Head of caudate nucleus (tissue), 42 donors: ENCODE results near the gene CCDC134.
"Not testable (repeated sequence)": the region's sequence is repeated elsewhere in the genome, so short reads cannot be mapped to it uniquely, and the experiment has no call there.

Source experiments
- DNase-seq, 42 donors: peaks; one replicate each; pipeline versions ENCODE4 v3.0.0 to v3.0.0-alpha.2; 2020 to 2021; ENCODE audit warnings: mixed read lengths in 7 of 42
- intact Hi-C: fragments of 100-400 bp; cut with DNase I; formaldehyde crosslinking; loops from one replicate; pipeline ENCODE4 v1.15.0; 2022

The CCDC134 gene

DNA sequence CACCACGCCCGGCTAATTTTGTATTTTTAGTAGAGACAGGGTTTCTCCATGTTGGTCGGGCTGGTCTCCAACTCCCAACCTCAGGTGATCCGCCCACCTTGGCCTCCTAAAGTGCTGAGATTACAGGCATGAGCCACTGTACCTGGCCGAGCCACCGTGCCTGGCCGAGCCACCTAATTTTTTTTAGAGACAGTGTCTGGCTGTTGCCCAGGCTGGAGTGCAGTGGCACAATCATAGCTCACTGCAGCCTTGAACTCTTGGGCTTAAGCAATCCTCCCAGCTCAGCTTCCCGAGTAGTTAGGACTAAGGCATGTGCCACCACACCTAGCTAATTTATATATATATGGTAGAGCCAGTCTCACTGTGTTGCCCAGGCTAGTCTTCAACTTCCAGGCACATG, 35.0 kb downstream of the CCDC134 start:
- intact Hi-C loops, DNase-seq: not testable (repeated sequence)

DNA sequence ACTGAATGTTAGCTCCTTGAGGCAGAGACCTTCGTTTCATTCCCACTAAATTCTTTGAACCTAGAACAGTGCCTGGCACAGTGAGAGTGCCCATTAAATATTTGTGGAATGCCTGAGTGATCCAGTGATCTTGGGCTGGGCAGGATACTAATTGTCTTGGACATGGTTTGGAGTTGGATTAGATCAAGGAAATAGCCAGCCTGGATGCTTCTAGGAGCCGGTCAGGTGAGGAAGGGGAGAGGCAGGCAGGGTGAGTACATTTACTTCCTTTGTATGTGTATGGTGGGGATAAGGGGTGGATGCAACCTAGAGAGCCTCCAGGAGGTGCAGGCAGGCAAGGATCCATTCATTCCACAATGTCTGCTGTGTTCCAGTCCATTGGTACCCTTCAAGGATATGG, 36.1 kb downstream of the CCDC134 start:
- intact Hi-C loops: no loop called here

DNA sequence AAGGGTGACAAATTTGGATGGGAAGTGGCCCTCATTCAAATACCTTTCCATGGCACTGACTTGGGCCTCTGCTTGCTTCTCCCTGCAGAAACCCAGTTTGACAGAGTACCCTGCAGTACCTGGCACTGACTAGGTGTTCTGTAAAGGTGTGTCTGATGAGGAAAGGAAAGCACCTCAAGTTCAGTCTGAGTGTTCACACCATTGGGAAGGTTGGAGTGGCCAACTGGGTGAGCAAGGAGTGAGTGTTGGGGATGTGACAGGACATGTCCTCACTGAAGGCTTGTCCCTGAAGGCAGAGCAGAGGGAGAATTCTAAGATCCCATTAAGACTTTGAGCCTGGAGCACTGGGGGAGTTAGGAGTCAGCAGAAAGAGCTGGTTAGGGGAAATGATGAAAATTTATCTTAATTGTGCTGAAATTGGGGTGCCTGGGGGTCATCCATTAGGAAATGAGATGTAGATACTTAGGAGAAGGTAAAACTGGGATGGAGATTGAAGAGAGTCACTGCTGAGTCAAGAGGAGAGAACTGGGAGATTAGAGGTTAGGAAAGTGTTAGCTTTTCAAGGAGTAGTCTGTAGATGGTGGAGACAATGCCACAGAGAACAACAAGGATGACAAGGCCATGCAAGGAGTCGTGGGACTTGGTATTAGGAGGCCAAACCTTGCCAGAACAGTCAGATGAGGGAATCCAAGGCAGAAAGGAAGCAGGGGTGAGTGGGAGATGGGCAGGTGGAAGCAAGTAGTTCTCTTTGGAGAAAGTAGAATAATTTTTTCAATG, 38.6 kb downstream of the CCDC134 start:
- no peak for DNase-seq
- intact Hi-C loops: no loop called here

More for the DNA sequence above, 36.1 kb downstream of the CCDC134 start:
- DNase-seq: no peak

DNA sequence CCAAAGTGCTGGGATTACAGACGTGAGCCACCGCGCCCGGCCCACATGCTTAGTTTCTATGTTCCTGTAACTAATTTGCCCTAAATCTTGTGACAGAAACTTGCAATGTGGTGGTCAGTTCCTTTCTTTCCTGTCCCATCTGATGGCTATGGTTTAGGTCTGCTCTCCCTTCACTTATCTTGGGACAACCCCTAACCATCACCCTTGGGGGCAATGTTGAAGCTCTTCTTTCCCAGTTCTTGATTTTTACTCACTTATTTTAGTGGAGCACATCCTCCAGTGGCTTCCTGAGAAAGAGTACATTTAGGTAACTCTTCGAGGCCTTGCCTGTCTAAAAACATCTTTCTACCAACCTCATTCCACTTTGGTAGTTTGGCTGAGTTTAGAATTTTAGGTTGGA, 39.7 kb downstream of the CCDC134 start:
- intact Hi-C loops: no loop called here
- DNase-seq: no peak

DNA sequence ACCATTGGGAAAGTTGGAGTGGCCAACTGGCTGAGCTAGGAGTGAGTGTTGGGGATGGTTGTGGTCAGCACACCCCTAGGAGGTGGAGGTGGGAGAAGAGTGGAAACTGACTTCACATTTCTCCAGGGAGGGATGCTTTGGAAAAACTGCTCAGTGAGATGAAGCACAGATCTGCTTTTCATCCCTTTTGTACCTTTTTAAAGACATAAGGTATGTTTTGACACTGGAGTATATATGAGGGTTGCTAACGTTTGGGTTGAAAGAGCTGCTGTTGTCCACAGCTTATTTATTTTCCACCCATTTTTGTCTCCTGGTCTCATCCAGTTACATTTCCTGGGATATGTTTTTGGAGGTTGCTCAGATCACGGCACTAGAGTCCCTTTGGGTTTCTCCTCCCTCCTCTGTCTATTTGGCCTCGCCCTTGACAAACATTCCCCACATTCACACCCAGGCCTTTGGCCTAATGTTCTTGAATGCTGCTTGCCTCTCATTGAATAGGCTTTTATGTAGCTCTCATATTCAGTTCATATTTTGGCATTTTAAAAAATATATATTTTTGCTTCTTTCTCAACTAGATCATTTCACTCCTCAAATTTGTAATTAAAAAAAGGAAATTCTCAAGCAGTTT, 40.7 kb downstream of the CCDC134 start:
- no peak for DNase-seq
- intact Hi-C loops: no loop called here

DNA sequence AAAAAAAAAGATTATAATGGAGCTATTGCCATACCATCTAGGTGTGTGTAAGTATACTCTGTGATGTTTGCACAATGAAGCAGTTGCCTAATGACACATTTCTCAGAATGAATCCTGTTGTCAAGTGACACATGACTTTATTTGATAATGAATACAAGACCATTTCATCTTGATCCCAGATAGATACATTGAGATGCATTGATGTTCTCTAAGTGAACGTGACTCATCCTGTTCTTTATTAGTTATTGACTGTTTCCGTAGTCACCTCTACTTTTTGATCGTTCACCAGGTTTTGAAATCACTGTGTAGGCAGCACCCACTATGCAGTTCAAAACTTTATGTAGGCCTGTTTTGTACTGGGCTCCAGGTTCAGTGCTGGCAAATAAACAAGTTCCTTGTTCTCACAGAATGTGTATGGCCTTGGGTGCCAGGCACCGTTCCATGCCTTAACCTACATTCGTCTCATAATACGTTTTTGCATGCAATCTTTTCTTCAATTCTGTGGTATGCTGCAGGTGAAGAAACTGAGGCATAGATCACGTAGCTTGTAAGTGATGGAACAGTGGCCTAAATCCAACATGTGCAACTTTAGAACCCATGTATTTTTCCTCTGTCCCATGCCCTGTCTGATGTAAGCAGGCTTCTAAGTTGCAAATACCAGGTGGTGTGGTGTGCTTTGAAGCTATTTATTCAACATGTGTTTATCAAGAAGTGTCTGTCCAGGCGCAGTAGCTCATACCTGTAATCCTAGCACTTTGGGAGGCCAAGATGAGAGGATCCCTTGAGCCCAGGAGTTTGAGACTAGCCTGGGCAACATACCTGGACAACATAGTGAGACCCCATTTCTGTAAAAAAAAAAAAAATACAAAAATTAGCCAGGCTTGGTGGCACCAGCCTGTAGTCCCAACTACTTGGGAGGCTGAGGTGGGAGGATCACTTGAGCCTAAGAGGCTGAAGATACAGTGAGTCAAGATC, 42.8 kb downstream of the CCDC134 start:
- no peak for DNase-seq
- intact Hi-C loops: no loop called here

DNA sequence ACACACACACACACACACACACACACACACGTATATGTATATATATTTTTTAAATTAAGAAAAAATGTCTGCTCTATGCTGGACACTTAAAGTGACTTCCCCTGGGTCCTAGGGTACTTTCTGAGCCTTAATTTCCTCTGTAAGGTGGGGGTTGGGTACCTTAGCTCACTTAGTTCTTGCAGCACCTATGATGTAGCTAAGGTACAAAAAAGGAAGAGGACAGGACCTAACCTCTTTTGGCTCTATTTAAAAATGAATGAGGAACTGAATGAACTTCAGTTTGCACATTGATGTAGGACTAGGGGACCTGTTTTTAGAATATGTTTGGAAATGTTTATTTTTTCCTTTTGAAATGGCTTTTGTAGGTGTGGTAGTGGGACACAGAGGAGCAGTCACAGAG, 43.6 kb downstream of the CCDC134 start:
- intact Hi-C loops: no loop called here
- DNase-seq: no peak

DNA sequence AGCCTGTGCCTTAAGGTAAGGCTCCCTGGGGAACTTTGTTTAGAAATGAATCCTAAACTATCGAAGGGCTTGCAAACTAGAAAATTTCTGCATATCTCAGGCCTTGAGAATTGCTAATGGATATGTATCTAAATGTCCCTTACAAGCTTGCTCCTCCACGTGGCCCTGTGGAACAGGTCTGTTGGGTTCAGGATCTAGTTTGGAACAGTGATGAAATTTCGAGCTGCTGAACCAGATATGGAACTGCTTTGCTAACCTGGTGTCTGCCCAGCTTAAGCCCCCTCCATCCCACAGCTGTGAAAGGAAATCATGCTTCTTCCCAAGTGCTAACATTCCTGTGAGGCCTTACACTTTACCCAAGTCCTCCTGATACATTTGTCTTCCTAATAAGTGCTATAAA, 44.0 kb downstream of the CCDC134 start:
- no peak for DNase-seq
- intact Hi-C loops: no loop called here

DNA sequence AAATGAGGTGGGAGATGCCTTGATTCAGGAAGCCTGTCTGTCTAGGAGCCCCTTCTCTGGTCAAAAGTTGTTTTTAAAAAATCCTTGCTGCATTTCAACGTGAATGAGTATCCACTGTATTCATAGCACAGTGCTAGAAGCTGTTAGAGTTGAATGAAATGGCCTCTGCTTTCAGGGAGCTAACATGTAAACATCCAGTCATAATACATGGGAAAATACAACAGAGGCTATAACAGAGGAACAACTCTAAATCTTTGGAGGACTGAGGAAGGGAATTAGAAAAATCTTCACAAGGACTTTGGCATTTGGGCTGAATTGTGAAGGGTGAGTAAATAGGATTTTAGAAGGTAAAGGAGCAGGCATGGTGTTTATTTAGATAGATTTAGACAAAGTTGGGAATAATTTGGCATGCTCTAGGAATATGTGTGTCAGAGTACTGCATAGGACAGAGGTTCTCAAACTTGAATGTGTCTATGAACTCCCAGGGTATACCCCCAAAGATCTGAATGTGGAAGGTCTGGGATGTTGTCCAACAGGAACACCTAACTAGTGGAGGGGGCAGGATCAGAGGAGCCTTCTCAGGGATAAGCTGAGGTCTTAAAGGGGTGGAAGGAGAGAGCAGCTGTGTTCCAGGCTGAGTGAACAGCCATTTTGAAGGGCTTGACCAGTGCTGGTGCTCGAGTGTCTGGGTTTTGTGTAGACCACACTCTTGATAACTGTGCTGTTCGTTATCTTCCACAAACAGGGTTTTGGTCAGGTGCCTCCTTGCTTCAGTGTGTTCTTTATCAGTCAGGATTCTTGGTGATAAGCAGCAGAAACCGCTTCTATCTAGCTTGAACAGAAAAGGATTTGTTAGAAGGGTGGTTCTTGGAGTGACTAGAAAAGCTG, 45.1 kb downstream of the CCDC134 start:
- DNase-seq: no peak
- intact Hi-C loops: no loop called here

DNA sequence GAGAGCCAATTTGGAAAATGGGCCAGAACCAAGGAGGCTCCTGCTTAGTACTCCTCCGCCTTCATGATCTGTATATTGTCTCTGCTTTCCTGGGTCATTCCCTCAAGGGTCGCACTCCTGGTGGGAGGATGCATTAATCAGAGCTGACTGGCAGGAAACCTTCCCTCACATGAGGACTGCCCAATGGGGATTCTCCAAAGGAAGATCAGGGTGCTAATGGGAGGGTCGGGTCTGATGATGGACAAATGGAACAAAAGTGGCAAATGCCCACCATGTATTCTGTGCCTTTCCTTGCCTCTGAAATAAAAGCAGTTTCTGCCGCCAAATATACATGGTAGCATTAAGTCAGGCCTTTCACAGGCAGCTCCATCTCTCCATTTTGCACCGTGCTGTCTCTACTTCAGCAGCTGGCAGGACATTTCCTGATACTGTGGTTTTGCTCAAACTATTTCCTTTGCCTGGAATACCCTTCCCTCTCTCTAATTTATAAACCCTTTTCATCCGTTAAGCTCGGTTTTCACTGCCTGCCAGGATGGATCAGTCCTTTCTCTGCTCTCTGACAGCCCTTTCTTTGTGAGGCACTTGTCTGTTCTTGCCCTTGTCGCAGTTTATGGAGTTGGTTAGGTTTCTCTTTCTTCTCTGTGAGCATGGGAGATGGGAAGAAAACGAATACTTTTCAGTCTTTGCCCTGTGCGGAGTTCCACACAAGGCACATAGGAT, 45.9 kb downstream of the CCDC134 start:
- intact Hi-C loops: no loop called here

DNA sequence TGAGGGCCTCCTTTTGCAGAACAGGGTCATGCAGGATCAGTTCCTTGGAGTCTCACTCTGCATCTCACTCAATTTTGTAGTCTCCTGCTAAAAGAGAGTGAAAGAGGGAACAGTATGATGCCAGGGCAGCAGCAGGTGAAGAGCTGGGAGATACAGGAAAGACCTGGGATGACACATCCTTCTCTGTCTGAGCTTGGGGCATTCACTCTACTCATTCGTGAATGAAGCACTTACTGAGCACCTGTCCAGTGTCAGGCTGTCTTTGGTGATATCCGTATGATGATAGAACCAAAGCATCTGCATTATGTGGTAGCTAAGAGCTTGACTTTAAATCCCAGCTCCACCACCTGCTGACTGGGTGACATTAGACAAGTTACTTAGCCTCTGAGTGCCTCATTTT, 46.8 kb downstream of the CCDC134 start:
- intact Hi-C loops: no loop called here
- no peak for DNase-seq

More for the DNA sequence above, 45.9 kb downstream of the CCDC134 start:
- DNase-seq: no peak

DNA sequence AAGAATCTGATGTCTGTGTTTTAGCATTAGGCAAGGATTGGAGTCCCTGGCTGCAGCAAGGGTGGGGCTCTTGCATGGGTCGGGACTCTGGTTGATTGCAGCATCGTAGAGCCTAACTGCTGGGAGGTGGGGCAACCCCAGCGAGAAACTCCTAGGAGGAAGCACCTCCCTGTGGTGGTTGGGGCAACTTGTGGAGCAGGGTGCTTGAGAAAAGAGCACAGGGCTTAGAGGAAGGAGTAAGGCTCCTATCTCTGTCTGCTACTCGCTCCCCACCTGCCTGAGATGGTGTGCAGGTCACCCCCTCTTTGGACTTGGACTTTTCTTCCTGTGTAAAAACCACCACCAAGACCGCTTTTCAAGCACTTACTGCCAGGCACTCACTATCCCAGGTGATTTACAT, 48.0 kb downstream of the CCDC134 start:
- peak in 6 of 42 donors; percentile 16 to 47 (median 30) for DNase-seq
- intact Hi-C loops: no loop called here

DNA sequence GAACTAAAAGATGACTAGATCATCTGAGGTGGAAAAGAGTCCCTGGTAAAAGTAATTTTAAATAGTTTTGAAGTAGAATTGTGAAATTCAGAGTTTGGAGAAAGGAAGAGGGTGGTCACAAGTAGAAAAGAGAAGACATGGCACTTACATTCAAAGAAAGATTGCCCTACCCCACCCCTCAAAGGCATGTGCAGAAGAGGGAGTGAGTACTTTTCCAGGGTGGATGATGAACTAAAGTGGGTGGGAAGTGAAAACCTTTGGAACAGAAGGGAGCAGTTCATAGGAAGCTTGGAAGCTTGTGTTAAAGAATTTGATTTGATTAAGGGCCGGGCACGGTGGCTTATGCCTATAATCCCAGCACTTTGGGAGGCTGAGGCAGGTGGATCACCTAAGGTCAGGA, 56.0 kb downstream of the CCDC134 start:
- intact Hi-C loops: no loop called here
- DNase-seq: peak in 3 of 42 donors; percentile 21 to 60 (median 22)

DNA sequence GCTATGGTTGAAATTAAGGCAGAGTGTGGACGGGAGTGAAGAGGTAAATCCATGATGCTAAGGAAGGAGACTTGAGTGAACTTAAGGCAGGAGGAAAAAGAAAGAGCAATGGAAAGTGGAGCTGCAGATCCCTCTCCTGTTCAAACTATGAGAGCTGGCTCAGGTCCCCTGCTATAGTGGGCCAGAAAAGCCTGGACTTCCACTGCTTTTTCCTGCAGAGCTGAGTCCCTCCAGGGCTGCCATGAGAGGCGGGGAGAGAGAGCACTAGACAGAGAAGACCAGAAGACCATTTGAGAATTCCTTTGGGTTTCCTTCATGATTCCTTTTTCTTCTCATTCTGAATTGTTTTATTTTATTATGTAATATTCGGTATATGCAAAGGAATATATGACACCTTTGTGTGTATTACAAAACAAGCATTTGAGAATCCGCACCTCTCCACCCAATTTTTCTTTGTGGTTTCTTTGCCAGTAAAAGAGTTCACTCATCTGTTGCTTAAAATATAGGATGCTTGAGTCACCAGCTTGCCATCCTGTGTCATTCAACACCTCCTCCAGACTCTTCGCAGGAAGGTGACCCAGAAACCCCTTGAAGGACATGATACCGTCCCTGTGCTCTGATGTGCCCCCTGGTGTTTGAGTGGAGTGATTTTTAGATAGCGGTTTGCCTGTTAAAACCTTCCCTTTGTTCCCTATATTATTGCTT, 56.8 kb downstream of the CCDC134 start:
- intact Hi-C loops: no loop called here
- peak; percentile 9 to 89 (median 62) for DNase-seq

DNA sequence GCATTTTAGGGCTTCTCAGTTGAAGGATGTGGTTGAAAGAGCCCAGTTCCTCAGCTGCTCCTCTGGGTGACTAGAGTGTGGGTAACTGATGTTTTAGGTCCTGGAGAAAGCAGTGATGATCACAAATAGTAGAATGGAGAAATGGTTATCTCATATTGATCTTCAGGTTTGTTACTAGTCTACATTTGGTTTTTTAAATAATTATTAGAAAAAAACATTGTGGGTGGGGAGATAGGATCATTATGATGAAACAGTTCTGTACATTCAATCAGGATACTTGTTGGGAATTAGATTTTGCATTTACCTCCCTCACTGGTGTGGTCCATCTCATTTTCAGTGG, 57.4 kb downstream of the CCDC134 start:
- intact Hi-C loops: no loop called here
- no peak for DNase-seq

DNA sequence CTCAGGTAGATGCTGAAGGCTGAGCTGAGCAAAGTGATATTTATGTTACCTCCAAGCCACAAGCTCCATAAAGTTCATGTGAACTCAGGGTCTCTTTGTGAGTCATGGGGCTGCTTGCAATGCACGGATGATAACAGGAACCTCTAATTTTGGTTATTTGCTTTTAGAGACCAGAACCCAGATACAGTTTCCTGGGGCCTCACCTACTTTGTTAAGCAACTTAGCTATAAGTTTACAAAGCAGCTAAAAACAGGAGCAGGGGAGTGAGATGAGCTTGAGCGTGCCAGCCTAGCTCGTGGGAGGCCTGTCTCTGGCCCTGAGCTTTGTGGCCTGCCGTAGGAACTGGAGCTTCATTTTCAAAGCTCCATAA, 61.7 kb downstream of the CCDC134 start:
- no peak for DNase-seq
- intact Hi-C loops: no loop called here

DNA sequence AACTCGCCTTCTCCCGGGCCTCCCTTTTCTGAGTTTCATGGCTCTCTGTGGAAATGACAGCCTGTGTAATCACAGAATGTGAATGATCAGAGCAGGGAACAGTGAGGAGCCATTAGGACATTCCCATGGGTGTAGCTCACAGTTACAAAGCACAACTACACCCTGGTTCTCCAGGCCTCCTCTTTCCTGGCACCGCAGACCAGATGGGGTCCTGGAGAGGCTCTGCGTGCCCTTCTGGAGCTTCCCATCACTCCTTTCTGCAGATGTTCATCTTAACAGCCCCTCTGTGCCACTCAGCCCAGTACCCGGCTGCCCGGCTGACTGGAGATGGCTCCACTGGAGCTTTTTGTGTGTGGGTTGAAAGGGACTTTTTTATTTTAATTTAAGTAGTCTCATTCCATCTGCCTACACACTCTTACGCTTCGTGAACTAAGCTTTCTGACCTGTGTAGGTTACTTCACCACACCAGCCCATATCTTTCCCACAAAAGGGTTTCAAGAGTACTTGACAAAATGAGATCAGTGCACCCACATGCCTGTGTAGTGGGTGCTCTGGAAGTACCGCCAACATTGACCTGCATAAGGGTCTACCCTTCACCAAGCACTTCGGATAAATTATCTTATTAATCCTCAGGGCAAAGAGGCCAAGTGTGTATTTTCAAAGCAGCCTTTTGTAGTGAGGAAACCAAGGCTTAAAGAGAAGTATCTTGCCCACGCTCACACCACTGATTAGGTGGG, 62.2 kb downstream of the CCDC134 start:
- intact Hi-C loops: no loop called here
- no peak for DNase-seq
